ENCODE results near the gene SNAPC4.

DNA sequence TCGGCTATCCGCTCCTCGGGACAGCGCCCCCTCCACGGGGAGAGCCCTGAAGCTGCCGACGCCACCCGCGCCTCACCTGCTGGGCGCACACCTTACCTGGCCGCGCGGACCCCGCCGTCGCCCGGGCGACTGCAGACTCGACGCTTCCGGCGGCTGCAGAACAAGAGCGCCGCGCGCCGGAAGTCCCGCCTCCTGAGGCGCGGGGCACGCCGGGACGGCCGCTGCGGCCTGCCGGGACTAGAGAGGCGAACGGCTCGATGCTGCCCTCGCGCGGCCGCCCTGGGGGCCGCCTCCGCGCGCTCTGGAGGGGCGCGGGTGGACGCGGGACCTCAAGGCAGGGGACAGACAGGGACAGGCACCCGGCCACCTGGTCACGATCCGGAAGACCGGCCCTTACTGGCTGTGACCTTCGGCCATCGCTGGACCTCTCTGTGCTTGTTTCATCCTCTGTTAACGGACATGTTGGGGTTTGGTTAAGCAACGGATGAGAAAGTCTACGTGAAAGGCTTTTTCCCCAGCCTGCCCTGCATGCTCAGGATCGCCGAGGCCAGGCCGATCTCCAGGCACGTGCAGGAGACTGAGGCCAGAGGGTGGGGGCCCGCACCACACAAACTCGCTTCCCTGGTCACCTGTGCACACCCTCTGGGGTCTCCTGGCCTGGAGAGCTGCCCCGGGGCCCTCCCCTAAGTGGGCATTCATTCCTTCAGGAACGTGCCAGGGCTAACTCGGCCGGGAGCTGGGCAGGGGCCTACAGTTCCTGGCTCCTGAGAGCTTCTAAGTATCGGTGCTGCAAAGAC, at the start of gene SNAPC4:
- TF ChIP-seq, protein P1, sequence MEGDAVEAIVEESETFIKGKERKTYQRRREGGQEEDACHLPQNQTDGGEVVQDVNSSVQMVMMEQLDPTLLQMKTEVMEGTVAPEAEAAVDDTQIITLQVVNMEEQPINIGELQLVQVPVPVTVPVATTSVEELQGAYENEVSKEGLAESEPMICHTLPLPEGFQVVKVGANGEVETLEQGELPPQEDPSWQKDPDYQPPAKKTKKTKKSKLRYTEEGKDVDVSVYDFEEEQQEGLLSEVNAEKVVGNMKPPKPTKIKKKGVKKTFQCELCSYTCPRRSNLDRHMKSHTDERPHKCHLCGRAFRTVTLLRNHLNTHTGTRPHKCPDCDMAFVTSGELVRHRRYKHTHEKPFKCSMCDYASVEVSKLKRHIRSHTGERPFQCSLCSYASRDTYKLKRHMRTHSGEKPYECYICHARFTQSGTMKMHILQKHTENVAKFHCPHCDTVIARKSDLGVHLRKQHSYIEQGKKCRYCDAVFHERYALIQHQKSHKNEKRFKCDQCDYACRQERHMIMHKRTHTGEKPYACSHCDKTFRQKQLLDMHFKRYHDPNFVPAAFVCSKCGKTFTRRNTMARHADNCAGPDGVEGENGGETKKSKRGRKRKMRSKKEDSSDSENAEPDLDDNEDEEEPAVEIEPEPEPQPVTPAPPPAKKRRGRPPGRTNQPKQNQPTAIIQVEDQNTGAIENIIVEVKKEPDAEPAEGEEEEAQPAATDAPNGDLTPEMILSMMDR (conservative IDR thresholded peaks at IDR 0.05; ENCODE audit: low read depth, low read length) = peak; percentile 83
- TF ChIP-seq EZH2 (IDR thresholded peaks at IDR 0.05; ENCODE audit: borderline replicate concordance, low read depth, low read length, poor library complexity, severe bottlenecking) = no peak

Measured in A673 (cell line).